Inferior parietal cortex (tissue), 1 donor: ENCODE measurements around the gene MS4A7.
A peak's percentile ranks its signal among the peaks of the same experiment; 100 is the strongest.
"Not testable (repeated sequence)": the region's sequence is repeated elsewhere in the genome, so short reads cannot be mapped to it uniquely, and the experiment has no call there.

Experiments
- DNase-seq: peaks from one replicate; pipeline ENCODE4 v3.0.0-alpha.2; 2016; ENCODE audit errors: extremely low spot score

Gene MS4A7

GRCh38 chr11:60378354-60378753, at the start of gene MS4A7:
MS4A7 (plus strand) TSS chr11:60378532; CDS start chr11:60383142, 4,610 bp downstream.
- DNase-seq = no peak

GRCh38 chr11:60332846-60333245, 45.5 kb upstream of the MS4A7 start:
- DNase-seq = no peak

GRCh38 chr11:60334005-60334620, 44.2 kb upstream of the MS4A7 start:
- peak; percentile 64 for DNase-seq

GRCh38 chr11:60336767-60337391, 41.5 kb upstream of the MS4A7 start:
- DNase-seq = no peak

- no peak for DNase-seq
Observed at GRCh38 chr11:60338053-60338452, 40.3 kb upstream of the MS4A7 start.

- DNase-seq = no peak
Observed at GRCh38 chr11:60339356-60339755, 39.0 kb upstream of the MS4A7 start.

GRCh38 chr11:60343094-60343704, 35.1 kb upstream of the MS4A7 start:
- no peak for DNase-seq

GRCh38 chr11:60344146-60344545, 34.2 kb upstream of the MS4A7 start:
- no peak for DNase-seq

- no peak for DNase-seq
Observed at GRCh38 chr11:60345489-60345888, 32.8 kb upstream of the MS4A7 start.

- DNase-seq = no peak
Observed at GRCh38 chr11:60347084-60347797, 31.1 kb upstream of the MS4A7 start.

GRCh38 chr11:60348116-60348515, 30.2 kb upstream of the MS4A7 start:
- no peak for DNase-seq

- no peak for DNase-seq
Observed at GRCh38 chr11:60349990-60350389, 28.3 kb upstream of the MS4A7 start.

GRCh38 chr11:60357771-60358170, 20.6 kb upstream of the MS4A7 start:
- DNase-seq = no peak

GRCh38 chr11:60360621-60361020, 17.7 kb upstream of the MS4A7 start:
- DNase-seq = no peak

- no peak for DNase-seq
Observed at GRCh38 chr11:60362241-60362640, 16.1 kb upstream of the MS4A7 start.

GRCh38 chr11:60363542-60364470, 14.5 kb upstream of the MS4A7 start:
- DNase-seq = peak; percentile 88

- not testable (repeated sequence) for DNase-seq
Observed at GRCh38 chr11:60366262-60366904, 11.9 kb upstream of the MS4A7 start.

- DNase-seq = no peak
Observed at GRCh38 chr11:60367009-60367408, 11.3 kb upstream of the MS4A7 start.

- DNase-seq = no peak
Observed at GRCh38 chr11:60367896-60368295, 10.4 kb upstream of the MS4A7 start.

GRCh38 chr11:60370252-60370810, 8.0 kb upstream of the MS4A7 start:
- no peak for DNase-seq
